PFSK-1 (cell line): Measurements from ENCODE around the gene ZNF280A.

Experiments used
- POLR2AphosphoS5 ChIP-seq: IDR thresholded peaks from 2 replicates; pipeline ENCODE4 v1.6.1; 2012; ENCODE audit warnings: low read depth, mild to moderate bottlenecking, control low read depth, low read length, moderate library complexity
- SIN3A ChIP-seq: IDR thresholded peaks from 2 replicates; pipeline ENCODE4 v1.6.1; 2012; ENCODE audit warnings: mild to moderate bottlenecking, low read length, moderate library complexity, borderline replicate concordance; ENCODE audit not compliant: insufficient read depth
- TAF1 ChIP-seq: IDR thresholded peaks from 2 replicates; pipeline ENCODE4 v1.6.1; 2012; ENCODE audit warnings: low read length, control low read depth, borderline replicate concordance; ENCODE audit not compliant: insufficient read depth

DNA sequence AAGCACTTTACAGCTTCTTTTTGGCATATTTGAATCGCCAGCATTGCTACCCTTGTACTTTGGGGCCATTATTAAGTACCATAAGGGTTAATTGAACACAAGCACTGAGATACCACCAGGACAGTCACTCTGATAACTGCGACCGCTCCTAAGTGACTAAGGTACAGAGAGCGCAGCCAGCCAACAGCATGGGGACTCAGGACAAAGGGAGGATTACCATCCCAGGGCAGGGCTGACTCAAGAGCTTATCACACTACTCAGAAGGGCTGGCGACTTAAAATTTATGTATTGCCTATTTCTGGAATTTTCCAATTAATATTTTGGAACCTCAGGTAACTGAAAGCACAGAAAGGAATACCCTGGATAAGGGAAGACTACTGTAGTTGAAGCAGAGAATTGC, 479 bp downstream of the ZNF280A start:
- no peak for TF ChIP-seq SIN3A
- TF ChIP-seq TAF1: no peak
- TF ChIP-seq POLR2AphosphoS5: no peak
